Liver (tissue), 9 donors: ENCODE results near the gene YOD1. TPM values are rescaled to one million over a fixed set of nuclear protein-coding genes. Genes with fewer than 3 reads are reported as not detected.

Experiments used
- DNase-seq: peaks from one replicate; pipeline ENCODE4 v3.0.0-alpha.2; 2017; ENCODE audit warnings: low spot score
- H3K27ac ChIP-seq, 2 donors: one replicate each; pipeline ENCODE4 v1.7.0; 2013; ENCODE audit warnings: inconsistent platforms in 2 of 2, low read length in 2 of 2, control low read depth in 1 of 2, low read depth in 1 of 2, mild to moderate bottlenecking in 1 of 2
- H3K27me3 ChIP-seq, 4 donors: one replicate each; pipeline versions ENCODE4 v1.6.1 to v1.7.0; 2013; ENCODE audit warnings: low read length in 3 of 4, inconsistent platforms in 1 of 4, mild to moderate bottlenecking in 1 of 4, moderate library complexity in 1 of 4; ENCODE audit not compliant: control insufficient read depth in 4 of 4, insufficient read depth in 4 of 4
- H3K36me3 ChIP-seq, 4 donors: one replicate each; pipeline versions ENCODE4 v1.6.1 to v1.7.0; 2013; ENCODE audit warnings: low read length in 3 of 4, mild to moderate bottlenecking in 3 of 4, low read depth in 1 of 4, moderate library complexity in 1 of 4; ENCODE audit not compliant: control insufficient read depth in 4 of 4, insufficient read depth in 3 of 4
- H3K4me1 ChIP-seq, 4 donors: one replicate each; pipeline versions ENCODE4 v1.6.1 to v1.7.0; 2013; ENCODE audit warnings: low read length in 3 of 4, mild to moderate bottlenecking in 3 of 4, moderate library complexity in 1 of 4; ENCODE audit not compliant: control insufficient read depth in 4 of 4, insufficient read depth in 4 of 4
- H3K4me3 ChIP-seq, 3 donors: one replicate each; pipeline versions ENCODE4 v1.6.1 to v1.7.0; 2013; ENCODE audit warnings: low read length in 3 of 3, control low read depth in 1 of 3, low read depth in 1 of 3, mild to moderate bottlenecking in 1 of 3
- H3K9ac ChIP-seq, 2 donors: one replicate each; pipeline ENCODE4 v1.7.0; 2013; ENCODE audit warnings: low read length in 2 of 2, mild to moderate bottlenecking in 2 of 2, moderate library complexity in 2 of 2, control low read depth in 1 of 2, low read depth in 1 of 2
- H3K9me3 ChIP-seq, 4 donors: one replicate each; pipeline versions ENCODE4 v1.6.1 to v1.7.0; 2013; ENCODE audit warnings: low read length in 3 of 4; ENCODE audit not compliant: control insufficient read depth in 4 of 4
- ATF3 ChIP-seq: IDR thresholded peaks from 2 replicates; pipeline ENCODE4 v1.6.1; 2016; ENCODE audit warnings: antibody characterized with exemption
- EGR1 ChIP-seq, 2 donors: IDR thresholded peaks; 2 replicates each; pipeline ENCODE4 v1.6.1; 2016 to 2018; ENCODE audit warnings: antibody characterized with exemption in 2 of 2, low read depth in 2 of 2
- FOXA1 ChIP-seq: IDR thresholded peaks from 2 replicates; pipeline ENCODE4 v1.6.1; 2016; ENCODE audit warnings: antibody characterized with exemption
- FOXA2 ChIP-seq: IDR thresholded peaks from 2 replicates; pipeline ENCODE4 v1.6.1; 2016; ENCODE audit warnings: antibody characterized with exemption
- GABPA ChIP-seq, 2 donors: IDR thresholded peaks in 1 of 2; conservative IDR thresholded peaks in 1 of 2; 2 replicates each; pipeline ENCODE4 v1.6.1; 2016; ENCODE audit warnings: antibody characterized with exemption in 2 of 2, mild to moderate bottlenecking in 1 of 2, moderate library complexity in 1 of 2
- HNF4A ChIP-seq, 2 donors: conservative IDR thresholded peaks; 2 replicates each; pipeline ENCODE4 v1.6.1; 2016; ENCODE audit warnings: antibody characterized with exemption in 2 of 2, mild to moderate bottlenecking in 2 of 2
- HNF4G ChIP-seq: IDR thresholded peaks from 2 replicates; pipeline ENCODE4 v1.6.1; 2016; ENCODE audit warnings: antibody characterized with exemption
- JUND ChIP-seq, 2 donors: IDR thresholded peaks; 2 replicates each; pipeline ENCODE4 v1.6.1; 2016; ENCODE audit warnings: antibody characterized with exemption in 2 of 2
- MAX ChIP-seq: IDR thresholded peaks from 2 replicates; pipeline ENCODE4 v1.6.1; 2016; ENCODE audit warnings: antibody characterized with exemption
- NR2F2 ChIP-seq: IDR thresholded peaks from 2 replicates; pipeline ENCODE4 v1.6.1; 2016; ENCODE audit warnings: antibody characterized with exemption
- RAD21 ChIP-seq, 2 donors: IDR thresholded peaks; 2 replicates each; pipeline ENCODE4 v1.6.1; 2016; ENCODE audit warnings: antibody characterized with exemption in 2 of 2, mild to moderate bottlenecking in 2 of 2
- RXRA ChIP-seq, 2 donors: IDR thresholded peaks; 2 replicates each; pipeline ENCODE4 v1.6.1; 2017 to 2018; ENCODE audit warnings: antibody characterized with exemption in 2 of 2, mild to moderate bottlenecking in 1 of 2
- SP1 ChIP-seq: IDR thresholded peaks from 2 replicates; pipeline ENCODE4 v1.6.1; 2018; ENCODE audit warnings: antibody characterized with exemption, mild to moderate bottlenecking
- TAF1 ChIP-seq: conservative IDR thresholded peaks from 2 replicates; pipeline ENCODE4 v1.6.1; 2016; ENCODE audit warnings: antibody characterized with exemption, mild to moderate bottlenecking
- YY1 ChIP-seq: IDR thresholded peaks from 2 replicates; pipeline ENCODE4 v1.6.1; 2016; ENCODE audit warnings: antibody characterized with exemption, mild to moderate bottlenecking
- WGBS: extraction: QIAGEN DNeasy Blood & Tissue Kit; methylation state at CpG from one replicate; pipeline ENCODE4 v1.1.7; 2013; 5-methylcytosine and 5-hydroxymethylcytosine counted together
- polyA plus RNA-seq, 2 donors: library from polyadenylated mRNA; stranded (reverse) in 1 of 2; unstranded in 1 of 2; fragments of 200-250 nt in 1 of 2; fragments of >200 nt in 1 of 2; fragmentation: Nextera tagmentation in 1 of 2; extraction: Ambion mirVana in 1 of 2; gene quantifications; one replicate each; pipeline versions ENCODE4 v1.2.1 to v1.2.3, GENCODE V29; 2013 to 2015
- total RNA-seq, 2 donors: library from RNA; depleted of rRNA; stranded (reverse); fragments of >200 nt; gene quantifications; one replicate each; pipeline ENCODE4 v1.2.3, GENCODE V29; 2014
- TF ChIP-seq, protein P1 (sequence below): fragments of 150-350 bp; IDR thresholded peaks from 2 replicates; pipeline ENCODE4 v1.5.1; 2017; ENCODE audit warnings: improper control_type of control experiment, low read depth, low read length; ENCODE audit not compliant: missing input control
- TF ChIP-seq, protein P2 (sequence below): IDR thresholded peaks from 2 replicates; pipeline ENCODE4 v1.6.1; 2016; ENCODE audit warnings: antibody characterized with exemption
- TF ChIP-seq, protein P3 (sequence below): IDR thresholded peaks from 2 replicates; pipeline ENCODE4 v1.6.1; 2016; ENCODE audit warnings: antibody characterized with exemption, mild to moderate bottlenecking
- donor health status: healthy.
- donor health status: healthy.
- donor health status: healthy.
- donor health status: healthy.
- donor health status: healthy.

Gene YOD1
- total and polyA plus RNA-seq, 4 donors, result 1.3 to 79.4 (median 4.7) TPM

GRCh38 chr1:207000651-207001291, 50.2 kb downstream of the YOD1 start (continued):
- TF ChIP-seq, protein P1, sequence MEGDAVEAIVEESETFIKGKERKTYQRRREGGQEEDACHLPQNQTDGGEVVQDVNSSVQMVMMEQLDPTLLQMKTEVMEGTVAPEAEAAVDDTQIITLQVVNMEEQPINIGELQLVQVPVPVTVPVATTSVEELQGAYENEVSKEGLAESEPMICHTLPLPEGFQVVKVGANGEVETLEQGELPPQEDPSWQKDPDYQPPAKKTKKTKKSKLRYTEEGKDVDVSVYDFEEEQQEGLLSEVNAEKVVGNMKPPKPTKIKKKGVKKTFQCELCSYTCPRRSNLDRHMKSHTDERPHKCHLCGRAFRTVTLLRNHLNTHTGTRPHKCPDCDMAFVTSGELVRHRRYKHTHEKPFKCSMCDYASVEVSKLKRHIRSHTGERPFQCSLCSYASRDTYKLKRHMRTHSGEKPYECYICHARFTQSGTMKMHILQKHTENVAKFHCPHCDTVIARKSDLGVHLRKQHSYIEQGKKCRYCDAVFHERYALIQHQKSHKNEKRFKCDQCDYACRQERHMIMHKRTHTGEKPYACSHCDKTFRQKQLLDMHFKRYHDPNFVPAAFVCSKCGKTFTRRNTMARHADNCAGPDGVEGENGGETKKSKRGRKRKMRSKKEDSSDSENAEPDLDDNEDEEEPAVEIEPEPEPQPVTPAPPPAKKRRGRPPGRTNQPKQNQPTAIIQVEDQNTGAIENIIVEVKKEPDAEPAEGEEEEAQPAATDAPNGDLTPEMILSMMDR, result no peak
- no peak for TF ChIP-seq RXRA (IDR thresholded peaks at IDR 0.05)
- TF ChIP-seq, protein P2, sequence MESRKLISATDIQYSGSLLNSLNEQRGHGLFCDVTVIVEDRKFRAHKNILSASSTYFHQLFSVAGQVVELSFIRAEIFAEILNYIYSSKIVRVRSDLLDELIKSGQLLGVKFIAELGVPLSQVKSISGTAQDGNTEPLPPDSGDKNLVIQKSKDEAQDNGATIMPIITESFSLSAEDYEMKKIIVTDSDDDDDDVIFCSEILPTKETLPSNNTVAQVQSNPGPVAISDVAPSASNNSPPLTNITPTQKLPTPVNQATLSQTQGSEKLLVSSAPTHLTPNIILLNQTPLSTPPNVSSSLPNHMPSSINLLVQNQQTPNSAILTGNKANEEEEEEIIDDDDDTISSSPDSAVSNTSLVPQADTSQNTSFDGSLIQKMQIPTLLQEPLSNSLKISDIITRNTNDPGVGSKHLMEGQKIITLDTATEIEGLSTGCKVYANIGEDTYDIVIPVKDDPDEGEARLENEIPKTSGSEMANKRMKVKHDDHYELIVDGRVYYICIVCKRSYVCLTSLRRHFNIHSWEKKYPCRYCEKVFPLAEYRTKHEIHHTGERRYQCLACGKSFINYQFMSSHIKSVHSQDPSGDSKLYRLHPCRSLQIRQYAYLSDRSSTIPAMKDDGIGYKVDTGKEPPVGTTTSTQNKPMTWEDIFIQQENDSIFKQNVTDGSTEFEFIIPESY, result no peak

- Histone ChIP-seq H3K4me1 (no peaks in the 10 kb centered on the region), H3K27me3 (no peaks in the 10 kb centered on the region), H3K36me3 (no peaks in the 10 kb centered on the region), H3K9me3 (no peaks in the 10 kb centered on the region), H3K27ac (no peak overlapping the region), H3K9ac (no peak overlapping the region), H3K4me3 (no peak overlapping the region)
- DNase-seq, result no peak
- TF ChIP-seq EGR1 (IDR thresholded peaks at IDR 0.05; ENCODE audit: low read depth in 2 of 2), result no peak
- no peak for TF ChIP-seq GABPA (IDR thresholded peaks at IDR 0.05 in 1 of 2, conservative IDR thresholded peaks at IDR 0.05 in 1 of 2)
- TF ChIP-seq HNF4G, result no peak
- TF ChIP-seq TAF1, result no peak
- no peak for TF ChIP-seq YY1
- TF ChIP-seq HNF4A (conservative IDR thresholded peaks at IDR 0.05), result no peak
- TF ChIP-seq, protein P2, result no peak
- TF ChIP-seq RAD21 (IDR thresholded peaks at IDR 0.05), result no peak
- no peak for TF ChIP-seq MAX
- TF ChIP-seq, protein P1, result no peak
- no peak for TF ChIP-seq SP1
- no peak for TF ChIP-seq FOXA1
- no peak for TF ChIP-seq ATF3
- TF ChIP-seq JUND (IDR thresholded peaks at IDR 0.05), result no peak
- TF ChIP-seq RXRA (IDR thresholded peaks at IDR 0.05), result no peak
- TF ChIP-seq, protein P3, sequence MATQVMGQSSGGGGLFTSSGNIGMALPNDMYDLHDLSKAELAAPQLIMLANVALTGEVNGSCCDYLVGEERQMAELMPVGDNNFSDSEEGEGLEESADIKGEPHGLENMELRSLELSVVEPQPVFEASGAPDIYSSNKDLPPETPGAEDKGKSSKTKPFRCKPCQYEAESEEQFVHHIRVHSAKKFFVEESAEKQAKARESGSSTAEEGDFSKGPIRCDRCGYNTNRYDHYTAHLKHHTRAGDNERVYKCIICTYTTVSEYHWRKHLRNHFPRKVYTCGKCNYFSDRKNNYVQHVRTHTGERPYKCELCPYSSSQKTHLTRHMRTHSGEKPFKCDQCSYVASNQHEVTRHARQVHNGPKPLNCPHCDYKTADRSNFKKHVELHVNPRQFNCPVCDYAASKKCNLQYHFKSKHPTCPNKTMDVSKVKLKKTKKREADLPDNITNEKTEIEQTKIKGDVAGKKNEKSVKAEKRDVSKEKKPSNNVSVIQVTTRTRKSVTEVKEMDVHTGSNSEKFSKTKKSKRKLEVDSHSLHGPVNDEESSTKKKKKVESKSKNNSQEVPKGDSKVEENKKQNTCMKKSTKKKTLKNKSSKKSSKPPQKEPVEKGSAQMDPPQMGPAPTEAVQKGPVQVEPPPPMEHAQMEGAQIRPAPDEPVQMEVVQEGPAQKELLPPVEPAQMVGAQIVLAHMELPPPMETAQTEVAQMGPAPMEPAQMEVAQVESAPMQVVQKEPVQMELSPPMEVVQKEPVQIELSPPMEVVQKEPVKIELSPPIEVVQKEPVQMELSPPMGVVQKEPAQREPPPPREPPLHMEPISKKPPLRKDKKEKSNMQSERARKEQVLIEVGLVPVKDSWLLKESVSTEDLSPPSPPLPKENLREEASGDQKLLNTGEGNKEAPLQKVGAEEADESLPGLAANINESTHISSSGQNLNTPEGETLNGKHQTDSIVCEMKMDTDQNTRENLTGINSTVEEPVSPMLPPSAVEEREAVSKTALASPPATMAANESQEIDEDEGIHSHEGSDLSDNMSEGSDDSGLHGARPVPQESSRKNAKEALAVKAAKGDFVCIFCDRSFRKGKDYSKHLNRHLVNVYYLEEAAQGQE, result no peak
- no peak for TF ChIP-seq NR2F2
- TF ChIP-seq FOXA2, result no peak
- 90% methylated on average over 2 of the region's 2 CpGs for WGBS
These were observed 52.2 kb downstream of the YOD1 start for GRCh38 chr1:206998816-206999215.
